Stimulated activated naive B cell treated with anti-CD40 and anti-IgM and Interleukin-4, amounts not matched to agents 10 μg/mL and 1 μg/mL and 100 μg/mL, for 72 hours (primary cell): ENCODE results near the gene DGCR8.

Experiments
- ATAC-seq, 2 donors: fragments of 150-1000 bp; cut with Tn5 transposase; replicated peaks; 2 replicates each; pipeline ENCODE4 v1.10.0; 2021; ENCODE audit warnings: moderate library complexity in 1 of 2
- DNase-seq: peaks from one replicate; pipeline ENCODE4 v3.0.0; 2021
- H3K27ac Mint-ChIP-seq: one replicate; pipeline ENCODE4 v1.8.0; 2022; ENCODE audit warnings: mild to moderate bottlenecking, mixed read lengths
- H3K27me3 Mint-ChIP-seq, 2 donors: one replicate each; pipeline ENCODE4 v1.8.0; 2022; ENCODE audit warnings: mixed read lengths in 2 of 2
- H3K36me3 Mint-ChIP-seq, 2 donors: one replicate each; pipeline ENCODE4 v1.8.0; 2022; ENCODE audit warnings: mixed read lengths in 2 of 2, mild to moderate bottlenecking in 1 of 2
- H3K4me1 Mint-ChIP-seq, 2 donors: one replicate each; pipeline ENCODE4 v1.8.0; 2022; ENCODE audit warnings: mixed read lengths in 2 of 2, mild to moderate bottlenecking in 1 of 2
- H3K4me3 Mint-ChIP-seq, 2 donors: one replicate each; pipeline ENCODE4 v1.8.0; 2022; ENCODE audit warnings: mild to moderate bottlenecking in 2 of 2, mixed read lengths in 2 of 2, moderate library complexity in 1 of 2
- H3K9me3 Mint-ChIP-seq, 2 donors: one replicate each; pipeline ENCODE4 v1.8.0; 2022; ENCODE audit warnings: mixed read lengths in 2 of 2, mild to moderate bottlenecking in 1 of 2

The DGCR8 gene

GRCh38 chr22:20068640-20069039 lies 11.4 kb upstream of the DGCR8 start:
- Mint-ChIP-seq H3K27me3 (no peaks in the 10 kb centered on the region), H3K9me3 (no peaks in the 10 kb centered on the region), H3K27ac (no peak overlapping the region), H3K4me1 (no peaks in the 10 kb centered on the region), H3K36me3 (peaks cover 1 to 18% of the 10 kb centered on the region in 2 donors), H3K4me3 (no peak overlapping the region)
- DNase-seq (no peak), ATAC-seq (no peak)

- Mint-ChIP-seq H3K36me3 (peaks cover 1 to 10% of the 10 kb centered on the region in 2 donors), H3K27ac (no peak overlapping the region), H3K27me3 (no peaks in the 10 kb centered on the region), H3K4me1 (no peaks in the 10 kb centered on the region), H3K9me3 (no peaks in the 10 kb centered on the region), H3K4me3 (no peak overlapping the region)
- DNase-seq (no peak), ATAC-seq (no peak)
Measured at GRCh38 chr22:20069331-20070042, 10.6 kb upstream of the DGCR8 start.

- ATAC-seq: no peak
- Mint-ChIP-seq H3K27ac (no peak overlapping the region), H3K27me3 (no peaks in the 10 kb centered on the region), H3K9me3 (no peaks in the 10 kb centered on the region), H3K4me3 (no peak overlapping the region), H3K4me1 (no peaks in the 10 kb centered on the region), H3K36me3 (peaks cover 1 to 6% of the 10 kb centered on the region in 2 donors)
- DNase-seq: no peak
Measured at GRCh38 chr22:20071524-20071972, 8.5 kb upstream of the DGCR8 start.

- no peaks in the 10 kb centered on the region for H3K9me3 Mint-ChIP-seq
- H3K4me1 Mint-ChIP-seq: peaks cover 8 to 11% of the 10 kb centered on the region in 2 donors
- ATAC-seq (no peak), DNase-seq (no peak)
- H3K36me3 Mint-ChIP-seq: no peaks in the 10 kb centered on the region
- H3K4me3 Mint-ChIP-seq: no peak overlapping the region
- H3K27ac Mint-ChIP-seq: no peak overlapping the region
- no peaks in the 10 kb centered on the region for H3K27me3 Mint-ChIP-seq
Measured at GRCh38 chr22:20076627-20077172, 3.3 kb upstream of the DGCR8 start.

- Mint-ChIP-seq H3K9me3 (no peaks in the 10 kb centered on the region), H3K27ac (peak overlapping the region; percentile 69), H3K27me3 (no peaks in the 10 kb centered on the region), H3K36me3 (peaks cover 3 to 11% of the 10 kb centered on the region in 2 donors), H3K4me1 (peaks cover 25 to 39% of the 10 kb centered on the region in 2 donors), H3K4me3 (peak overlapping the region; percentile 85 to 86)
- peak; percentile 76 to 77 for ATAC-seq
- peak; percentile 44 for DNase-seq
Measured at GRCh38 chr22:20080445-20080775, 369 bp downstream of the DGCR8 start.

GRCh38 chr22:20080776-20081654 lies 974 bp downstream of the DGCR8 start:
- no peak for DNase-seq
- Mint-ChIP-seq H3K4me3 (peak overlapping the region; percentile 85 to 86), H3K27ac (peak overlapping the region; percentile 69), H3K4me1 (peaks cover 25 to 39% of the 10 kb centered on the region in 2 donors), H3K9me3 (no peaks in the 10 kb centered on the region), H3K36me3 (peaks cover 6 to 17% of the 10 kb centered on the region in 2 donors), H3K27me3 (no peaks in the 10 kb centered on the region)
- ATAC-seq: no peak

GRCh38 chr22:20083157-20083890 lies 3.3 kb downstream of the DGCR8 start:
- ATAC-seq (no peak), DNase-seq (no peak)
- no peak overlapping the region for H3K27ac Mint-ChIP-seq
- H3K4me3 Mint-ChIP-seq: no peak overlapping the region
- peaks cover 24 to 37% of the 10 kb centered on the region in 2 donors for H3K36me3 Mint-ChIP-seq
- H3K4me1 Mint-ChIP-seq: peaks cover 33 to 39% of the 10 kb centered on the region in 2 donors
- H3K9me3 Mint-ChIP-seq: no peaks in the 10 kb centered on the region
- H3K27me3 Mint-ChIP-seq: no peaks in the 10 kb centered on the region

GRCh38 chr22:20083891-20084546 lies 4.0 kb downstream of the DGCR8 start:
- H3K4me3 Mint-ChIP-seq: no peak overlapping the region
- ATAC-seq (no peak), DNase-seq (no peak)
- peaks cover 24 to 40% of the 10 kb centered on the region in 2 donors for H3K36me3 Mint-ChIP-seq
- H3K27ac Mint-ChIP-seq: no peak overlapping the region
- no peaks in the 10 kb centered on the region for H3K27me3 Mint-ChIP-seq
- no peaks in the 10 kb centered on the region for H3K9me3 Mint-ChIP-seq
- H3K4me1 Mint-ChIP-seq: peaks cover 33 to 39% of the 10 kb centered on the region in 2 donors

- Mint-ChIP-seq H3K27me3 (no peaks in the 10 kb centered on the region), H3K27ac (no peak overlapping the region), H3K36me3 (peaks cover 25 to 46% of the 10 kb centered on the region in 2 donors), H3K4me3 (no peak overlapping the region), H3K4me1 (peaks cover 33 to 39% of the 10 kb centered on the region in 2 donors), H3K9me3 (no peaks in the 10 kb centered on the region)
- DNase-seq (no peak), ATAC-seq (no peak)
Measured at GRCh38 chr22:20084547-20085413, 4.7 kb downstream of the DGCR8 start.

GRCh38 chr22:20085651-20086050 lies 5.6 kb downstream of the DGCR8 start:
- Mint-ChIP-seq H3K4me1 (peaks cover 33 to 38% of the 10 kb centered on the region in 2 donors), H3K4me3 (no peak overlapping the region), H3K27me3 (no peaks in the 10 kb centered on the region), H3K27ac (no peak overlapping the region), H3K36me3 (peaks cover 34 to 55% of the 10 kb centered on the region in 2 donors), H3K9me3 (no peaks in the 10 kb centered on the region)
- no peak for ATAC-seq
- no peak for DNase-seq

GRCh38 chr22:20086101-20086599 lies 6.1 kb downstream of the DGCR8 start:
- peaks cover 30 to 33% of the 10 kb centered on the region in 2 donors for H3K4me1 Mint-ChIP-seq
- ATAC-seq (no peak), DNase-seq (no peak)
- H3K9me3 Mint-ChIP-seq: no peaks in the 10 kb centered on the region
- H3K27ac Mint-ChIP-seq: no peak overlapping the region
- H3K36me3 Mint-ChIP-seq: peaks cover 38 to 60% of the 10 kb centered on the region in 2 donors
- no peaks in the 10 kb centered on the region for H3K27me3 Mint-ChIP-seq
- no peak overlapping the region for H3K4me3 Mint-ChIP-seq

GRCh38 chr22:20086763-20087162 lies 6.7 kb downstream of the DGCR8 start:
- H3K36me3 Mint-ChIP-seq: peaks cover 42 to 62% of the 10 kb centered on the region in 2 donors
- H3K9me3 Mint-ChIP-seq: no peaks in the 10 kb centered on the region
- no peak for DNase-seq
- no peak overlapping the region for H3K27ac Mint-ChIP-seq
- H3K27me3 Mint-ChIP-seq: no peaks in the 10 kb centered on the region
- peaks cover 24 to 27% of the 10 kb centered on the region in 2 donors for H3K4me1 Mint-ChIP-seq
- ATAC-seq: no peak
- no peak overlapping the region for H3K4me3 Mint-ChIP-seq
